Breast epithelium (tissue), 3 donors: ENCODE results near the gene CLCN3.

ENCODE experiments used
- CTCF ChIP-seq, 3 donors: fragments of 450-650 bp; IDR thresholded peaks; one replicate each; pipeline ENCODE4 v1.5.1; 2016 to 2017; ENCODE audit warnings: antibody characterized with exemption in 3 of 3, mild to moderate bottlenecking in 3 of 3, moderate library complexity in 3 of 3
- POLR2A ChIP-seq: fragments of 450-650 bp; IDR thresholded peaks from one replicate; pipeline ENCODE4 v1.6.1; 2016; ENCODE audit warnings: antibody characterized with exemption, mild to moderate bottlenecking, moderate library complexity
- POLR2AphosphoS5 ChIP-seq, 3 donors: sonication (generic); formaldehyde crosslinking; IDR thresholded peaks; one replicate each; pipeline ENCODE4 v1.6.1; 2017; ENCODE audit warnings: antibody characterized with exemption in 3 of 3

GRCh38 chr4:169675825-169676224 is 55.4 kb downstream of the CLCN3 start:
- no peak for TF ChIP-seq CTCF (IDR thresholded peaks at IDR 0.05)
- TF ChIP-seq POLR2A = no peak
- TF ChIP-seq POLR2AphosphoS5 (IDR thresholded peaks at IDR 0.05) = no peak
